NCI-H146 (cell line): Measurements from ENCODE around the gene ALG14.
"Not testable (repeated sequence)": the region's sequence is repeated elsewhere in the genome, so short reads cannot be mapped to it uniquely, and the experiment has no call there.

Experiments
- DNase-seq: peaks from one replicate; lab custom pipeline; 2025; lab: John Stamatoyannopoulos, UW

The ALG14 gene

GRCh38 chr1:95072532-95073419 lies at the start of gene ALG14:
Gene ALG14 (minus strand): TSS chr1:95072951. CDS start chr1:95072898, 53 bp downstream.
- peak; percentile 91 for DNase-seq

GRCh38 chr1:95122151-95122697 lies 49.5 kb upstream of the ALG14 start:
- no peak for DNase-seq

GRCh38 chr1:95119273-95119672 lies 46.5 kb upstream of the ALG14 start:
- no peak for DNase-seq

GRCh38 chr1:95118710-95119109 lies 46.0 kb upstream of the ALG14 start:
- no peak for DNase-seq

- DNase-seq = no peak
Observed at GRCh38 chr1:95118067-95118499, 45.3 kb upstream of the ALG14 start.

GRCh38 chr1:95117207-95118066 lies 44.7 kb upstream of the ALG14 start, which contains the start of gene TLCD4:
Gene TLCD4 (plus strand): TSS chr1:95117355. CDS start chr1:95143902, 26,547 bp downstream.
- peak; percentile 68 for DNase-seq

GRCh38 chr1:95116580-95117206 lies 43.9 kb upstream of the ALG14 start:
- peak; percentile 70 for DNase-seq

- DNase-seq = no peak
Observed at GRCh38 chr1:95115708-95116137, 43.0 kb upstream of the ALG14 start.

- no peak for DNase-seq
Observed at GRCh38 chr1:95113684-95114083, 40.9 kb upstream of the ALG14 start.

GRCh38 chr1:95111014-95111413 lies 38.3 kb upstream of the ALG14 start:
- DNase-seq = no peak

GRCh38 chr1:95108792-95109191 lies 36.0 kb upstream of the ALG14 start:
- DNase-seq = no peak

- no peak for DNase-seq
Observed at GRCh38 chr1:95098196-95098595, 25.4 kb upstream of the ALG14 start.

GRCh38 chr1:95097426-95097825 lies 24.7 kb upstream of the ALG14 start:
- no peak for DNase-seq

- no peak for DNase-seq
Observed at GRCh38 chr1:95096218-95096841, 23.6 kb upstream of the ALG14 start.

- no peak for DNase-seq
Observed at GRCh38 chr1:95095833-95096217, 23.1 kb upstream of the ALG14 start.

GRCh38 chr1:95094923-95095322 lies 22.2 kb upstream of the ALG14 start:
- no peak for DNase-seq

- DNase-seq = no peak
Observed at GRCh38 chr1:95093296-95093695, 20.5 kb upstream of the ALG14 start.

- not testable (repeated sequence) for DNase-seq
Observed at GRCh38 chr1:95092891-95093290, 20.1 kb upstream of the ALG14 start.

GRCh38 chr1:95091290-95091689 lies 18.5 kb upstream of the ALG14 start:
- DNase-seq = not testable (repeated sequence)

- DNase-seq = no peak
Observed at GRCh38 chr1:95089650-95090287, 17.0 kb upstream of the ALG14 start.

- no peak for DNase-seq
Observed at GRCh38 chr1:95088303-95088702, 15.6 kb upstream of the ALG14 start.
